Breast epithelium (tissue), 3 donors: ENCODE measurements around the gene GRIK3.

Experiments used
- CTCF ChIP-seq, 3 donors: fragments of 450-650 bp; IDR thresholded peaks; one replicate each; pipeline ENCODE4 v1.5.1; 2016 to 2017; ENCODE audit warnings: antibody characterized with exemption in 3 of 3, mild to moderate bottlenecking in 3 of 3, moderate library complexity in 3 of 3
- POLR2A ChIP-seq: fragments of 450-650 bp; IDR thresholded peaks from one replicate; pipeline ENCODE4 v1.6.1; 2016; ENCODE audit warnings: antibody characterized with exemption, mild to moderate bottlenecking, moderate library complexity
- POLR2AphosphoS5 ChIP-seq, 3 donors: sonication (generic); formaldehyde crosslinking; IDR thresholded peaks; one replicate each; pipeline ENCODE4 v1.6.1; 2017; ENCODE audit warnings: antibody characterized with exemption in 3 of 3

- TF ChIP-seq POLR2A (no peak), CTCF (IDR thresholded peaks at IDR 0.05) (no peak), POLR2AphosphoS5 (IDR thresholded peaks at IDR 0.05) (no peak)
These were observed 258.1 kb downstream of the GRIK3 start for GRCh38 chr1:36776256-36776655.
